Adrenal gland (tissue), 12 donors: ENCODE data around the gene MUSTN1. TPM values are rescaled to one million over a fixed set of nuclear protein-coding genes. Genes with fewer than 3 reads are reported as not detected.
A peak's percentile ranks its signal among the peaks of the same experiment; 100 is the strongest.

Source experiments
- DNase-seq, 7 donors: peaks; one replicate each; pipeline ENCODE4 v3.0.0-alpha.2; 2019 to 2020
- H3K27ac ChIP-seq, 5 donors: fragments of 200-600 bp; sonication (generic) in 4 of 5; 1 replicate in 3 of 5; 2 replicates in 2 of 5; pipeline versions ENCODE4 v1.5.1 to v1.8.0; 2016 to 2020; ENCODE audit warnings: mild to moderate bottlenecking in 1 of 5
- H3K27me3 ChIP-seq: fragments of 200-600 bp; 2 replicates; pipeline ENCODE4 v1.8.0; 2021
- H3K36me3 ChIP-seq, 2 donors: fragments of 200-600 bp; replicated peaks in 1 of 2; 1 replicate in 1 of 2; 2 replicates in 1 of 2; pipeline versions ENCODE4 v1.5.1 to v1.8.0; 2018 to 2022
- H3K4me1 ChIP-seq, 2 donors: fragments of 200-600 bp; replicated peaks in 1 of 2; 1 replicate in 1 of 2; 2 replicates in 1 of 2; pipeline versions ENCODE4 v1.5.1 to v1.8.0; 2018 to 2021
- H3K4me3 ChIP-seq, 4 donors: fragments of 200-600 bp; sonication (generic) in 3 of 4; one replicate each; pipeline ENCODE4 v1.5.1; 2016 to 2018
- H3K9me3 ChIP-seq, 3 donors: fragments of 200-600 bp; sonication (generic) in 1 of 3; replicated peaks in 1 of 3; 1 replicate in 2 of 3; 2 replicates in 1 of 3; pipeline versions ENCODE4 v1.5.1 to v1.8.0; 2016 to 2021
- POLR2A ChIP-seq, 2 donors: fragments of 450-650 bp; IDR thresholded peaks; one replicate each; pipeline ENCODE4 v1.6.1; 2017; ENCODE audit warnings: antibody characterized with exemption in 2 of 2, mild to moderate bottlenecking in 2 of 2, moderate library complexity in 1 of 2
- WGBS, 4 donors: extraction: QIAGEN DNeasy Blood & Tissue Kit in 2 of 4; methylation state at CpG; one replicate each; pipeline versions ENCODE4 v1.1.5 to v1.1.7; 2013 to 2017; 5-methylcytosine and 5-hydroxymethylcytosine counted together
- intact Hi-C, 2 donors: fragments of 100-400 bp; cut with DNase I; formaldehyde crosslinking; loops; one replicate each; pipeline versions ENCODE4 v1.14.1 to v1.15.0; 2022 to 2023
- polyA plus RNA-seq, 3 donors: library from polyadenylated mRNA; stranded (reverse); fragments of 200-250 nt in 2 of 3; fragments of 350-450 nt in 1 of 3; fragmentation: Illumina TruSeq in 1 of 3; extraction: RNeasy Lipid Tissue Mini Kit (QIAGEN cat#74804) in 1 of 3; gene quantifications; one replicate each; pipeline ENCODE4 v1.2.3, GENCODE V29; 2013 to 2014
- total RNA-seq, 9 donors: library from RNA; depleted of rRNA in 4 of 9; stranded (reverse); fragments of >200 nt in 4 of 9; fragments of 120-200 nt in 1 of 9; fragmentation: NEBNext Ultra II Directional in 1 of 9; extraction: Animal tissue kit (Norgen Biotek cat#: 25700) in 1 of 9; gene quantifications; one replicate each; pipeline versions ENCODE4 v1.1.0 to v1.2.4, GENCODE V29; 2013 to 2023
- TF ChIP-seq, protein P1 (sequence below), 6 experiments: fragments of 450-650 bp in 4 of 6; fragments of 200-600 bp in 2 of 6; sonication (generic) in 1 of 6; IDR thresholded peaks; 1 replicate in 5 of 6; 2 replicates in 1 of 6; pipeline versions ENCODE4 v1.5.1 to v1.8.0; 2016 to 2021; ENCODE audit warnings: antibody characterized with exemption in 6 of 6, mild to moderate bottlenecking in 2 of 6, moderate library complexity in 1 of 6
- donor health status: healthy with polysubstance abuse.
- donor health status: Bipolar disorder and iron deficiency.
- donor health status: DM: yes; HTN: yes; CAD: no.
- donor health status: DM: no; HTN: no; CAD: no.
- donor health status: DM: no; HTN: no; CAD: no.
- donor health status: DM: yes; HTN: yes; CAD: no.

MUSTN1 gene
- total and polyA plus RNA-seq, 12 donors = 0.50 to 128 (median 2.2) TPM; not detected in 4

DNA sequence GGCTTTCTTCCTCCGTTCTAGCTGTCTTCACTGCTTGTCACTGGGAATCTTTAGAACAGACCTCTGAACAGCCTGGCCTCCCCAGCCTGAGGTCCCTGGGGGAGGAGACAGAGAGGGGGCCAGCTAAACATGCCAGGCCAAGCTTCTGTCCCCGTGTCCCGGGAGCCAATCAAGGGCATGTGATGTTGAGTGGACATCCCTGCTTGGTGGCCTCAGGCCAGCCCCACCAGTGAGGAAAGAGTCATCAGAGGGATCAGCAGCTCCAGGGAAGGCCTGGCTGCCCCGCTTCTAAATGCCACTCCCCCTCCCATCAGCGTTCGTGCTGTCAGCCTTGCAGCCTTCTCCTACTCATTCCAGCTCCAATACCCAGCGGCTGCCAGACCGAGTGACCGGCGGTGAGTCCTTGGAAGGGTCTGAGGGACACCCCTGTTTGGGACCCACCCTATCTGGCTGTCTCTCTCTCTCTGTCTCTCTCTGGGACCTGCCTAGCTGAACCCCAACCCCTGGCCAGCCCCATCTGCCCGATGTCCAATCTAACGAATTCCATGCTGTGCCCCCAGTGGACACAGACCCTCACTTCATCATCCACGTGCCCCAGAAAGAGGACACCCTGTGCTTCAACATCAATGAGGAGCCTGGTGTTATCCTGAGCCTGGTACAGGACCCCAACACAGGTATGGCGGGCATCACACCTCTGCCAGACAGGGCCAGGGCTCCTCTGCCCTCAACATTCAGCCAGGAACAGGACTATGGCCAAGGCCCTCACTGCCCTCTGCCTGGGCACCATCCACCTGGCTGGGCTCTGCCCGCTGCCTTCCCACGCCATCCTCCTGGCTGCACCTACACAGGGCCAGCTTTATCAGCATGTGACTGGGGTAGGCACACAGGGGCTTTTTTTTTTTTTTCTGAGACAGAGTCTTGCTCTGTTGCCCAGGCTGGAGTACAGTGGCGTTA is 46.9 kb downstream of the MUSTN1 start:
- H3K36me3 ChIP-seq = no peaks in the 10 kb centered on the region
- intact Hi-C loops = no loop called here
- H3K27me3 ChIP-seq = no peaks in the 10 kb centered on the region
- DNase-seq = peak in 6 of 7 donors; percentile 35 to 73 (median 56)
- WGBS, 4 donors = 34 to 78% (median 61%) methylated on average over 11 to 17 of the region's 17 CpGs
- H3K9me3 ChIP-seq = no peaks in the 10 kb centered on the region
- H3K4me1 ChIP-seq = no peaks in the 10 kb centered on the region
- H3K27ac ChIP-seq = no peak overlapping the region
- TF ChIP-seq POLR2A (IDR thresholded peaks at IDR 0.05) = no peak
- TF ChIP-seq, protein P1, sequence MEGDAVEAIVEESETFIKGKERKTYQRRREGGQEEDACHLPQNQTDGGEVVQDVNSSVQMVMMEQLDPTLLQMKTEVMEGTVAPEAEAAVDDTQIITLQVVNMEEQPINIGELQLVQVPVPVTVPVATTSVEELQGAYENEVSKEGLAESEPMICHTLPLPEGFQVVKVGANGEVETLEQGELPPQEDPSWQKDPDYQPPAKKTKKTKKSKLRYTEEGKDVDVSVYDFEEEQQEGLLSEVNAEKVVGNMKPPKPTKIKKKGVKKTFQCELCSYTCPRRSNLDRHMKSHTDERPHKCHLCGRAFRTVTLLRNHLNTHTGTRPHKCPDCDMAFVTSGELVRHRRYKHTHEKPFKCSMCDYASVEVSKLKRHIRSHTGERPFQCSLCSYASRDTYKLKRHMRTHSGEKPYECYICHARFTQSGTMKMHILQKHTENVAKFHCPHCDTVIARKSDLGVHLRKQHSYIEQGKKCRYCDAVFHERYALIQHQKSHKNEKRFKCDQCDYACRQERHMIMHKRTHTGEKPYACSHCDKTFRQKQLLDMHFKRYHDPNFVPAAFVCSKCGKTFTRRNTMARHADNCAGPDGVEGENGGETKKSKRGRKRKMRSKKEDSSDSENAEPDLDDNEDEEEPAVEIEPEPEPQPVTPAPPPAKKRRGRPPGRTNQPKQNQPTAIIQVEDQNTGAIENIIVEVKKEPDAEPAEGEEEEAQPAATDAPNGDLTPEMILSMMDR (IDR thresholded peaks at IDR 0.05) = no peak
- no peak overlapping the region for H3K4me3 ChIP-seq

DNA sequence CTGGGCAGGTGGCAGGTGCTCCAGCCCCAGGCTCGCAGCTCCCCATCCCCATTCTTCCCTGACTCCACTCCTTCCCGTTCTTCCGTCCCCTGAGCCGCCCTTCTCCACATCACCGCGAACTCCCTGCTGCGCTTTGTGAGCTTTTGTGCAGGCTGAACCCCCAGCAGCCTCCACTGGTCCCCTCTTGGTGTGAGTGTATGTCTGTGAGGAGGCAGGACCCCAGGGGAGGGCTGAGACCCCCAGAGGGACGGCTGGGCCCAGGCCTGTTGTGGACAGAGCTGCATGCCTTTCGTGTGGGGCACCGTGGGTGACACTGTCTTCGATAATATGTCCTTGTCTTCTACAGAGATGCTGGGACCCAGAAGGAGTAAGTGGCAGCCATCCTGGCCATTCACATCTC is 47.6 kb downstream of the MUSTN1 start:
- Histone ChIP-seq H3K27me3 (no peaks in the 10 kb centered on the region), H3K4me3 (no peak overlapping the region), H3K36me3 (no peaks in the 10 kb centered on the region), H3K9me3 (no peaks in the 10 kb centered on the region), H3K27ac (no peak overlapping the region), H3K4me1 (no peaks in the 10 kb centered on the region)
- DNase-seq = no peak
- WGBS, 4 donors = 88 to 92% (median 89%) methylated on average over 9 to 11 of the region's 11 CpGs
- intact Hi-C loops = no loop called here
- TF ChIP-seq, protein P1 (IDR thresholded peaks at IDR 0.05) = no peak
- no peak for TF ChIP-seq POLR2A (IDR thresholded peaks at IDR 0.05)

DNA sequence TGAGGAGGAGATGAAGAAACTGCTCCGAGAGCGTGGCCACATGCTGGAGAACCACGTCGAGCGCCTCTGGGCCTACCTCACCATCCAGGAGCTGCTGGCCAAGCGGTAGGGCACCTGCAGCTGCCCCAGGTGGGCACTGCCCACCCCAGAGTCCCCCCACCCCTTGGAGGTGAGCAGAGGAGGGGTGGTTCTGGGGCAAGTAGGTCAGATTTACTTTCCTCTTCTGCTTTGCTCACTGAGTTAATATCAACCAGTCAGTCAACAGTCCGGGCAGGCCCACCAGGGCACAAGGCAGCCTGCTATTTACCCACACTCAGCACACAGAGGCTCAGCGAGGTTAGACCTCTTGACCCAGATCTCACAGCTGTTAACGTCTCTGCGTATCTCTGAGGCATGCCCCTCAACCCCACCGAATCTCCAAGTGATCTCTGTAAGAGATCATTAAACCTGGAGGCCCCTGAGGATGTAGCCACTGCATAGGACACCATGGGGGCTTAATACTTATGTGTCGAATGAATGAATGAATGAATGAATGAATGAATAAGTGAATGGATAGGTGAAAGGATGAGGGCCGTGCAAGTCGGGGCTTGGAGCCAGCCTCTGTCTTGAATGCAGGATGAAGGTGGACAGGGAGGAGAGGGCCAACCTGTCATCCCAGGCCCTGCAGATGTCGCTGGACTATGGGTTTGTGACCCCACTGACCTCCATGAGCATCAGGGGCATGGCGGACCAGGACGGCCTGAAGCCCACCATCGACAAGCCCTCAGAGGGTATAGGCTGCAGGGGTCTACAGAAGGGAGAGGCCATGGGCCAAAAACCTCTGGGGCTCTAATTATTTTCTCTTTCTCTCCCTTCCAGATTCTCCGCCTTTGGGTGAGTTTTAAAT is 48.2 kb downstream of the MUSTN1 start:
- intact Hi-C loops = no loop called here
- H3K27me3 ChIP-seq = no peaks in the 10 kb centered on the region
- H3K36me3 ChIP-seq = no peaks in the 10 kb centered on the region
- H3K27ac ChIP-seq = no peak overlapping the region
- no peak for DNase-seq
- WGBS, 4 donors = 85 to 88% (median 87%) methylated on average over 12 to 19 of the region's 19 CpGs
- no peak for TF ChIP-seq POLR2A (IDR thresholded peaks at IDR 0.05)
- TF ChIP-seq, protein P1 (IDR thresholded peaks at IDR 0.05) = no peak
- no peak overlapping the region for H3K4me3 ChIP-seq
- H3K4me1 ChIP-seq = no peaks in the 10 kb centered on the region
- no peaks in the 10 kb centered on the region for H3K9me3 ChIP-seq
